ENCODE results near the gene PDE11A. TPM values are rescaled to one million over a fixed set of nuclear protein-coding genes. Genes with fewer than 3 reads are reported as not detected.

The PDE11A gene
- total and polyA plus RNA-seq, 9 donors: 0.15 to 2.0 (median 0.42) TPM; not detected in 1

GRCh38 chr2:177741866-177742265 is 330.7 kb downstream of the PDE11A start:
- Histone ChIP-seq H3K36me3 (no peaks in the 10 kb centered on the region), H3K4me3 (no peak overlapping the region), H3K4me1 (ENCODE audit: insufficient read depth) (no peaks in the 10 kb centered on the region), H3K27ac (no peak overlapping the region), H3K27me3 (no peaks in the 10 kb centered on the region), H3K9me3 (no peaks in the 10 kb centered on the region)
- intact Hi-C loops (cut with DNase I): no loop called here
- TF ChIP-seq EP300 (IDR thresholded peaks at IDR 0.05) (no peak), CTCF (IDR thresholded peaks at IDR 0.05) (no peak), POLR2A (IDR thresholded peaks at IDR 0.05) (no peak)
- WGBS, 3 donors: 71 to 97% (median 94%) methylated on average over 2 of the region's 2 CpGs
- DNase-seq: no peak

DNA sequence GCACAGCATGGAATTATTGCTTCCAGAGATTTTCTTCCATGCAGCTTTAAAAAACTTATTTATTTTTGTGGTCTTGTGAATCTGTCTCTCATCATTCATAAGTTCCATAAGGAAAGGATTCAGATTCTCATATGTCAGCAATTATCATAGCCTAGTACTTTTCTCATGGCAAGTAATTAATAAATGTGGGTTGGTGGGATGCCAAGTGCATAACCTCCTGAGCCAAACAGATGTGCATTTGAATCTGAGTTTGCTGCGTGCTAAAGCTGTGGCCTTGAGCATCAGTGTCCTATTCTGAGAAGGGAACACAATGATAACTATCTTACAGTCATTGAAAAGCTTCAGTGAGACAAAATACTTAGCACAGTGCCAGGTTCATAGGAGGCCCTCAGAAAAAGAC is 331.9 kb downstream of the PDE11A start:
- 5 to 15% (median 13%) methylated on average over 1 of the region's 1 CpG for WGBS, 3 donors
- Histone ChIP-seq H3K27me3 (no peaks in the 10 kb centered on the region), H3K27ac (no peak overlapping the region), H3K4me1 (ENCODE audit: insufficient read depth) (no peaks in the 10 kb centered on the region), H3K4me3 (no peak overlapping the region), H3K36me3 (no peaks in the 10 kb centered on the region), H3K9me3 (no peaks in the 10 kb centered on the region)
- no peak for DNase-seq
- intact Hi-C loops (cut with DNase I): no loop called here
- TF ChIP-seq EP300 (IDR thresholded peaks at IDR 0.05) (no peak), POLR2A (IDR thresholded peaks at IDR 0.05) (no peak), CTCF (IDR thresholded peaks at IDR 0.05) (no peak)

GRCh38 chr2:177738461-177739235 is 333.9 kb downstream of the PDE11A start:
- Histone ChIP-seq H3K36me3 (no peaks in the 10 kb centered on the region), H3K9me3 (no peaks in the 10 kb centered on the region), H3K27me3 (no peaks in the 10 kb centered on the region), H3K4me3 (no peak overlapping the region), H3K4me1 (ENCODE audit: insufficient read depth) (no peaks in the 10 kb centered on the region), H3K27ac (no peak overlapping the region)
- TF ChIP-seq EP300 (IDR thresholded peaks at IDR 0.05): no peak
- no peak for DNase-seq
- intact Hi-C loops (cut with DNase I): no loop called here
- WGBS, 3 donors: 52 to 61% (median 56%) methylated on average over 7 of the region's 7 CpGs

- Histone ChIP-seq H3K4me1 (ENCODE audit: insufficient read depth) (peaks cover 3% of the 10 kb centered on the region), H3K4me3 (no peak overlapping the region), H3K27ac (no peak overlapping the region), H3K36me3 (no peaks in the 10 kb centered on the region), H3K9me3 (no peaks in the 10 kb centered on the region), H3K27me3 (no peaks in the 10 kb centered on the region)
- intact Hi-C loops (cut with DNase I): no loop called here
- DNase-seq: no peak
- TF ChIP-seq CTCF (IDR thresholded peaks at IDR 0.05) (no peak), EP300 (IDR thresholded peaks at IDR 0.05) (no peak), POLR2A (IDR thresholded peaks at IDR 0.05) (no peak)
- 90 to 93% (median 91%) methylated on average over 6 of the region's 6 CpGs for WGBS, 3 donors
Observed at GRCh38 chr2:177735318-177735803, 337.2 kb downstream of the PDE11A start.

DNA sequence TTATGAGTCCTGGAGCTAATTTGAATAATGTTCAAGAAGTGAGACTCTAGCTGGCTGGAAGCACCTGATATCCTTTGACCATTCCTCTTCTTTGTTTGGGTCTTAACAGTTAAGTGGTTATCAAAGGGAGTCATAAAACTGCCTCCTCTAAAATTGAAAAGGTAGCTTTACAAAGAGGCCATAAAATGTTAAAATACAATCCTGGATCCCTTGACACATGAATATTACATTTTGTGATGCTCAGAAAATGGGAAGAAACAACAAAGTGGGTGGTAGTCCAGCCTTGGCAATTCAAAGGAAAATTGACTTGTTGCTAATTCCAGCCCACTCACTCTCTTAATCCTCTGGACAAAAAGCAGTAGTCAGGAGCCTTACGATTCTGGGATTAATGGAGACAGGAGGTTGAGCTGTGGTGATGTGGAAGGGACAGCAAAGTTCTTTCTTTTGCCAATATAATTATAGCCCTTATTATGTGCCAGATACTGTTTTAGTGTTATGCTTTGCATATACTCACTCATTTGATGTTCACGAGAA is 339.2 kb downstream of the PDE11A start:
- Histone ChIP-seq H3K4me1 (ENCODE audit: insufficient read depth) (peaks cover 3% of the 10 kb centered on the region), H3K27ac (no peak overlapping the region), H3K9me3 (no peaks in the 10 kb centered on the region), H3K4me3 (no peak overlapping the region), H3K27me3 (no peaks in the 10 kb centered on the region), H3K36me3 (no peaks in the 10 kb centered on the region)
- TF ChIP-seq CTCF (IDR thresholded peaks at IDR 0.05) (no peak), POLR2A (IDR thresholded peaks at IDR 0.05) (no peak), EP300 (IDR thresholded peaks at IDR 0.05) (no peak)
- no peak for DNase-seq
- intact Hi-C loops (cut with DNase I): no loop called here
- WGBS, 3 donors: 47 to 80% (median 79%) methylated on average over 2 of the region's 2 CpGs
